Activated CD4-positive, alpha-beta T cell treated with anti-CD3 and anti-CD28 coated beads for 4 hours (primary cell): Measurements from ENCODE around the gene COP1.

Source experiments
- DNase-seq, 2 donors: peaks; one replicate each; pipeline ENCODE4 v3.0.0-alpha.2; 2020

The COP1 gene

GRCh38 chr1:176198413-176198812, 8.7 kb downstream of the COP1 start:
- DNase-seq = no peak

GRCh38 chr1:176196728-176197127, 10.4 kb downstream of the COP1 start:
- DNase-seq = no peak

- no peak for DNase-seq
Observed at GRCh38 chr1:176195547-176195946, 11.5 kb downstream of the COP1 start.

GRCh38 chr1:176193663-176194062, 13.4 kb downstream of the COP1 start:
- no peak for DNase-seq

- DNase-seq = no peak
Observed at GRCh38 chr1:176193023-176193422, 14.1 kb downstream of the COP1 start.

- DNase-seq = no peak
Observed at GRCh38 chr1:176188604-176189003, 18.5 kb downstream of the COP1 start.

GRCh38 chr1:176187001-176187400, 20.1 kb downstream of the COP1 start:
- no peak for DNase-seq

- no peak for DNase-seq
Observed at GRCh38 chr1:176183618-176184017, 23.5 kb downstream of the COP1 start.

- no peak for DNase-seq
Observed at GRCh38 chr1:176178316-176178715, 28.8 kb downstream of the COP1 start.

- no peak for DNase-seq
Observed at GRCh38 chr1:176177764-176178163, 29.3 kb downstream of the COP1 start.

GRCh38 chr1:176174108-176174507, 33.0 kb downstream of the COP1 start:
- DNase-seq = no peak

GRCh38 chr1:176172215-176172614, 34.9 kb downstream of the COP1 start:
- DNase-seq = no peak

- no peak for DNase-seq
Observed at GRCh38 chr1:176167210-176167609, 39.9 kb downstream of the COP1 start.

GRCh38 chr1:176165573-176165972, 41.5 kb downstream of the COP1 start:
- no peak for DNase-seq

GRCh38 chr1:176164014-176164678, 42.9 kb downstream of the COP1 start:
- no peak for DNase-seq

GRCh38 chr1:176159993-176160392, 47.1 kb downstream of the COP1 start:
- DNase-seq = no peak

GRCh38 chr1:176157995-176158394, 49.1 kb downstream of the COP1 start:
- no peak for DNase-seq

- DNase-seq = no peak
Observed at GRCh38 chr1:176149939-176150807, 56.9 kb downstream of the COP1 start.

GRCh38 chr1:176144526-176144925, 62.6 kb downstream of the COP1 start:
- no peak for DNase-seq

GRCh38 chr1:176142973-176143372, 64.1 kb downstream of the COP1 start:
- DNase-seq = no peak

- DNase-seq = no peak
Observed at GRCh38 chr1:176141449-176141848, 65.6 kb downstream of the COP1 start.

- DNase-seq = no peak
Observed at GRCh38 chr1:176136891-176137290, 70.2 kb downstream of the COP1 start.

- no peak for DNase-seq
Observed at GRCh38 chr1:176134666-176135065, 72.4 kb downstream of the COP1 start.

- DNase-seq = no peak
Observed at GRCh38 chr1:176122282-176122681, 84.8 kb downstream of the COP1 start.
